AG04449 (cell line): ENCODE data around the gene PRSS3.

Experiments used
- CTCF ChIA-PET: fragments of 350-600 bp; formaldehyde crosslinking; extraction: SDS; loops from one replicate; lab custom pipeline; 2021; ENCODE audit warnings: antibody characterized with exemption; lab: Yijun Ruan, JAX
- POLR2A ChIA-PET: fragments of 400-600, 350-600 bp; formaldehyde crosslinking; extraction: SDS; loops from one replicate; lab custom pipeline; 2020; ENCODE audit warnings: antibody characterized with exemption, inconsistent platforms; lab: Yijun Ruan, JAX
- DNase-seq: peaks from one replicate; pipeline ENCODE4 v3.0.0-alpha.2; 2010; ENCODE audit warnings: low read depth, low spot score
- H3K4me3 ChIP-seq: 2 replicates; pipeline ENCODE4 v1.5.1; 2011; ENCODE audit warnings: low read depth, mild to moderate bottlenecking, control low read depth, low read length
- CTCF ChIP-seq: IDR thresholded peaks from one replicate; pipeline ENCODE4 v1.5.1; 2011; ENCODE audit warnings: mild to moderate bottlenecking, moderate library complexity, low read length, control low read depth, inconsistent platforms; ENCODE audit not compliant: insufficient read depth; ENCODE audit errors: missing control alignments

PRSS3 gene

DNA sequence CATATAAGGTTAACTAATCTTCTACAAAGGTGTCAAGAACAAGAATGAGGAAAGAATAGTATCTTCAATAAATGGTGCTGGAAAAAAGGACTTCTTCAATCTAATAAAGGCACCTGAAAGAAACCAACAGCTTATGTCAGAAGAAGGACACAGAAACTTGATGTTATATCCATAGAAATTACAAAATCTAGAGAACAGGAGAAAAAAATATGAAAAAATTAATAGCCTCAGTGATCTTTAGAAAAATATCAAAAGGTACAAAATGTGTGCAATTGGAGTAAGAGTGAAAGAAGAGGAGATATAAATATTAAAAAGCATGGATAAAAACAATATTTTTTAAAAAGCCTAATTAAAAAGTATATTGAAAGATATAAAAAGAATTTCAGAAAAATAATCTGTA is 18.8 kb upstream of the PRSS3 start:
- no peak for DNase-seq
- no peak for TF ChIP-seq CTCF
- ChIA-PET CTCF (interaction anchor here (0.9 to 1.5 kb wide), 2 partner anchors 11 to 38 kb away, joined by 3 to 9 read pairs; no protein-coding TSS in a partner anchor), POLR2A (no interaction called here)
- H3K4me3 ChIP-seq: no peak overlapping the region

- CTCF ChIA-PET: interaction anchor here (0.6 to 4.2 kb wide), 35 partner anchors 9 to 813 kb away, joined by 3 to 52 read pairs (median 5); partner anchors contain the start of gene PRSS3
- H3K4me3 ChIP-seq: no peak overlapping the region
- TF ChIP-seq CTCF: peak; percentile 71
- DNase-seq: no peak
- POLR2A ChIA-PET: interaction anchor here (0.6 kb wide), 1 partner anchor 1134 kb away, joined by 4 read pairs; no protein-coding TSS in a partner anchor
Measured at GRCh38 chr9:33778700-33779351, 16.5 kb upstream of the PRSS3 start.

- DNase-seq: no peak
- no peak overlapping the region for H3K4me3 ChIP-seq
- ChIA-PET POLR2A (no interaction called here), CTCF (interaction anchor here (2.0 to 4.2 kb wide), 5 partner anchors 29 to 157 kb away, joined by 5 to 52 read pairs (median 15); no protein-coding TSS in a partner anchor)
- TF ChIP-seq CTCF: no peak
Measured at GRCh38 chr9:33780276-33780675, 15.1 kb upstream of the PRSS3 start.

DNA sequence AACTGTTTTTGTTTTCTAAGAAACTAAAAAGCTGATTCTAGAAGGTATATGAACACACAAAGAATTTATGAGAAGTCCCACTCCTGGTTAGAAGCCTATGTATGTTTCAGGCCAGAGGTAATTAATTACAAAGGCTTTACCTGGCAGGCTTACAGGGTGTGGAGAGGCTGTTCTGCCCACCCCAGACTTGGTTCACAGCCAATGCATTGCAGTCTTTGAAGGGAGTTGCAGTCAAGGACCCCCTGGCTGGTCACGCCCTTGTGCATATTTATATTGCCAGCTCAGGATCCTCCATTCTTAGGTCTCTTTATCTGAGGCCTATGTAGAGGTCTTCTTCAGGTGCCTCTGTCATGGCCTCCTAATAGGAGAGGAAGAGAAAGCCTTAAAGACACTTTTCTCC is 13.6 kb upstream of the PRSS3 start:
- DNase-seq: no peak
- ChIA-PET CTCF (interaction anchor here (4.2 kb wide), 2 partner anchors 31 to 43 kb away, joined by 26 to 52 read pairs; no protein-coding TSS in a partner anchor), POLR2A (interaction anchor here (0.6 kb wide), 1 partner anchor 18 kb away, joined by 3 read pairs; no protein-coding TSS in a partner anchor)
- no peak for TF ChIP-seq CTCF
- no peak overlapping the region for H3K4me3 ChIP-seq

DNA sequence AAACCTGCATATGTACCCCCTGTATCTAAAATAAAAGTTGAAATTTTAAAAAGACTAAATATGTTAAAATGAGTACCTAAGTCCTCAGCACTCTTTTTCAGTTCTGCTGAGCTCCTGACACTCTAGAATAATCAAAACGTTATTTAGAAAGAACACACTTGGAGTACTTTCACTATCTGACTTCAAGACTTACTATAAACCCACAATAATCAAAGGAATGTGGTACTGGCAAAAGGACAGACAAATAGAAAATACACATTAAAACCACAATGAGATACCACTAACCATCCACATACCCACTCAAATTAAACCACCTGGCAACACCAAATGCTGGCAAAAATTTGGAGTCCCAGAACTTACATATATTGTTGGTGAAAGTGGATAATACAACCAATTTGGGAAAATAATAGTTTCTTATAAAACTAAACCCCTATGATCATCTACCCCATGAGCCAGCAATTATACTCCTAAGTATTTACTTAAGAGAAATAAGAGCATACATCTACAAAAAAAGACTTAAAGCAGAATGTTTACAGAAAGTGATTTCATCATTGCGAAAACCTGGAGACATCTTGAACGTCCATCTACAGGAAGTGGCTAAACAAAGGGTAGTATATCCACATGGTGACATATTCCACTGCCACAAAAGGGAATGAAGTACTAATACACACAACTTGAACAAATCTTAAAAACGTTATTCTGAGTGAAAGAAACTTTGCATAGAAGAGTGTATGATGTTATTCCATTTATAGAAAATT is 12.8 kb upstream of the PRSS3 start:
- no peak overlapping the region for H3K4me3 ChIP-seq
- TF ChIP-seq CTCF: no peak
- CTCF ChIA-PET: interaction anchor here (1.2 to 2.0 kb wide), 2 partner anchors 10 to 31 kb away, joined by 3 to 11 read pairs; no protein-coding TSS in a partner anchor
- POLR2A ChIA-PET: interaction anchor here (0.6 kb wide), 1 partner anchor 17 kb away, joined by 3 read pairs; no protein-coding TSS in a partner anchor
- no peak for DNase-seq

DNA sequence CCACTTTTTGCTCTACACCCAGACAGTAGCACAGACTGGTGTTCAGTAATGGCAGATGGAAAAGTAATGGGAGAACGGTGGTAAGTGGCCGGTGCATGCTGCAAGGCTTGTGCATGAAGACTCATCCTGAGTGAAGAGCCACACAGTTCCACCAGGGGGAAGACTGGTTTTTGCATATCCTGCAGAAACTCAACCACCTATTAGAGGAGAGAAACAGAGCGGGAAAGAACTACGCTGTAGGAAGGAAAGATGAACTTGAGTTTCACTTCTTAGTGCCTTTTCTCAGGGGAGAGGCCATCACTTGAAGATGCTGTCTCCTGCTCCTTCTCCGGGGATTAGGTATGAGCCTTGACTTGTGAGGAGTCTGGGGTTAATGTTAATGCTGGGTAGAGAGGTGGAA is 9.4 kb upstream of the PRSS3 start:
- ChIA-PET CTCF (no interaction called here), POLR2A (no interaction called here)
- no peak overlapping the region for H3K4me3 ChIP-seq
- TF ChIP-seq CTCF: peak; percentile 29
- no peak for DNase-seq
